NCI-H2107 treated with DMSO at 0.1 percent for 48 hours (cell line): Measurements from ENCODE around the gene PSTPIP1.

ENCODE experiments used
- DNase-seq: peaks from one replicate; lab custom pipeline; 2025; ENCODE audit not compliant: unreplicated experiment; lab: John Stamatoyannopoulos, UW

The PSTPIP1 gene

DNA sequence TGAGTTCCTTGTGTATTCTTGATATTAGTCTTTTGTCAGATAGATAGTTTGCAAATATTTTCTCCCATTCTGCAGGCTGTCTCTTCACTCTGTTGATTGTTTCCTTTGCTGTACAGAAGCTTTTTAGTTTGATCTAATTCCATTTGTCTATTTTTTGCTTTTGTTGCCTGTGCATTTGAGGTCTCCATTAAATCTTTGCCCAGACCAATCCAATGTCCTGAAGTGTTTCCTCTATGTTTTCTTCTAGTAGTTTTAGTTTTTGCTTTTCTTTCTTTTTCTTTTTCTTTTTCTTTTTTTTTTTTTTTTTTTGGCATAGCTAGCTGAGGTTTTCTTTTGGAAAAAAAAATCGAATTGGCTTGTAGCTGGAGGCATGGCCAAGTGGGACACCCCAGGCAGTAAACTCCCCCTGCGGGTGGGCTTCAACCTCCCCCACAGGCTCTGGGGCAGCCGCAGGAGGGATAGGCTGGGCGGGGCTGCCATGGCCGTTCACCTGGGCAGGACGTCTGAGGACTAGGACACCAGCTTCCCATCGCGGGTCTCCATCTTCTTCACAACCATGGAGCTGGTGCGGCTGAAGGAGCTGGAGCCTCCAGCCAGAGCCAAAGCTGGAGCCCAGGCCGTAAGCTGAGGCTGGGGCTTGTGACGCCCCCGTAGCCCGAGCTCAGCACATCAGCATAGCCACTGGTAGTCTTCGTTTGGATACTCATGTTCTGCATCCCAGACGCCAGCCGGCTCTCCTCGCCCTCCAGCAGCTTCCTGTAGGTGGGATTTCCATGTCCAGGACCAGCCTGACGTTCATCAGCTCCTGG is 16.2 kb upstream of the PSTPIP1 start:
- DNase-seq = no peak

DNA sequence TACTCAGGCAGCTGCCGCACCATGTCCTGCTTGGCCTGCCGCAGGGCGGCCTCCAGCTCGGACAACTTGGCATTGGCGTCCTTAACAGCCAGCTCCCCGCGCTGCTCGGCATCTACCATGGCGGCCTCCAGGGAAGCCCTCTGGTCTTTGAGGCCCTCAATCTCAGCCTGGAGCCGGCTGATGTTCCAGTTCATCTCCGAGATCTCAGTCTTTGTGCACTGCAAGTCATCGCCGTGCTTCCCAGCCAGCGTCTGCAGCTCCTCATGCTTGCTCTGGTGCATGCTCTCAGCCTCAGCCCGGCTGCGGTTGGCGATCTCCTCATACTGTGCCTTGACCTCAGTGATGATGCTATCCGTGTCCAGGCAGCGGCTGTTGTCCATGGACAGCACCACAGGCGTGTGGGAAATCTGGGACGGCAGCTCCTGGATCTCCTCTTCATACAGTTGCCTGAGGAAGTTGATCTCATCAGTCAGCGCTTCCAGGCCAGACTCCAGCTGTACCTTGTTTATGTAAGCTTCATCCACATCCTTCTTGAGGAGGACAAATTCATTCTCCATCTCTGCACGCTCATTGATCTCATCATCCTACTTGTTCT is 15.5 kb upstream of the PSTPIP1 start:
- no peak for DNase-seq

DNA sequence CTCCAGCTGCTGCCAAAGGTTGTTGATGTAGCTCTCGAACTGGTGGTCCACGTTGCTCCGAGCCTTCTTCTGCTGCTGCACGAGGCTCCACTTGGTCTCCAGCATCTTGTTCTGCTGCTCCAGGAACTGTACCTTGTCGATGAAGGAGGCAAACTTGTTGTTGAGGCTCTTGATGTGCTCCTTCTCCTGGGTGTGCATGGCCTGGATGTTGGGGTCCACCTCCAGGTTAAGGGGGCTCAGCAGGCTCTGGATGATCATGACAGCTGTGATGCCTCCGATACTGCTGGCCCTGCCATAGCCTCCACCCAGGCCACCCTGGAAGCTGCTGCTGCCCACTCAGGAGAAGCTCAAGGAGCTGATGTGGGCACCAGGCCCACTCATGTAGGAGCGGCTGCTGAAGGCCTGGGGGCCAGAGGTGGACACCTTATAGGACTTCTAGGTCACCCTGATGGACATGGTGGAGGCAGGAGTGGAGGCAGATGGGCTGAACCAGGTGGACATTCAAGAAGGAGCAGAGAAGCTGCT is 14.9 kb upstream of the PSTPIP1 start:
- no peak for DNase-seq

DNA sequence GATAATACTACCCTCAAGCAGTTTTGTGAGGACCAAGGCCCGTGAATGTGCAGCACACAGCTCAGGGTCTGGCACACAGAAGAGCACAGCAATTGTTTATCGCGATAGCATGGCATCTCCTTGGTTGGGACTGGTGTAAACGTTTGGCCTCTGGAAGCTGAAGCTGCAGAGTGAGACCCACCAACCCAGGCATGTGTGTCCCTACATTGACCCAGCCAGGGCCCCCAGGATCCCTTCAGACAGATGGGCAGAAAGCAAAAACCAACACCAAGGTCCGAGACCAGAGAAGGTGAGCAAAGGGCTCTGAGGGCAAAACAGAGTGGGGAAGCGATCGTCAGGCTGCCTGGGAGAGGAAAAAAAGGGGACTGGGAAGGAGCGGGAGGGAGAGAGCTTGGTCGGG is 12.6 kb upstream of the PSTPIP1 start:
- no peak for DNase-seq

DNA sequence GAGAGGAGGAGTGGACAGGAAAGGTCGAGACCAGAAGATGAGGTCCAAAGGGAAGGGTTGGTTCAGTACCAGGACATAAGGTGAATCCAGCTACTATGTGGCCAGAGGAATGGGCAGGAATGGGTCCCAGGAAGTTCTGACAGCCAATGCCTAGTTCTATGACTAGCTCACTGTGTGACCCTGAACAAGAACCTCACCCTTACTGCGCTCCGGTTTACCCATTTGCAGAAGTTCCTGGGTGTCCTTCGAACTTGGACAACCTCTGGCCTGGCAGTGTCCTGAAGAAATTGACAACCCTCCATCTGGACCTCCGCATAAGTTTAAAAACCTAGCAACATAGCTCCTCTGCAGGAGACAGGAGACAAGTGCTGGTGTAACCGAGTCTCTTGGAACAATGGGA is 12.2 kb upstream of the PSTPIP1 start:
- no peak for DNase-seq

DNA sequence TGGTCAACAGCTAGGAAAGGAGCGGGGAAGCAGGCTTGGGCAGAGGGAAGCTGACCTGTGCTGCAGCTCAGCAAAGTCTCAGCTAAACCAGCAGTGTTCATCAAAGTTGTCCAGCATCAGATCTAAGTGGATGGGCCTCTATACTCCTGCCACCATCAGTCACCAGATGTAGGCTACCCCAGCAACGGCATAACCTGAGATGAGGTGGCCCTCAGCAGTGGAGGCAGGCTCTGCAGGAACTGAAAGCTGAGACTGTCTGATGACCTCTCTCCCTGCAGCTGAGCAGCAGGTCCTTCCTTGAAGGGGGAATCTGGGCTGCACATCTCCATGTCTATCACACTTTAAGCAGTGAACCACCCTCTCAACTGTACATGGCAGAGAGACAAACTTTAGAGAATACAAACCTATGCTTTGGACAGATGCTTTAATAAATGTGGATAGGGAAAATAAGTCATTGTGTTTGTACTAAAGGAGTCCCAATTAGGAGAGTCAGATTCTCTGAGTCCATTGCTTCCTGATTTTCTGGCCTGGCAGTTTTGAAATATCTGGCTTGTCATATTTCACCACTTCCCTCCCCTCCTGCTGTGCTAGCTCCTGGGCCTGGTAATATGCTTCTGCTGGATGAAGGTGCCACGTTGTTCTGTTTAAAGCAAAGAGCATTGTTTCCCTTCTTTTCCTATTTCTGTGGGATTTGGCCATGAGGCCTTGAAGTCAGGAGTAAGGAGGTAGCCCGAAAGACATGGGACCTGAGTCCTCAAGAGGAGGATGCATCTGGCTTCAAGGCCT is 11.1 kb upstream of the PSTPIP1 start:
- DNase-seq = no peak

DNA sequence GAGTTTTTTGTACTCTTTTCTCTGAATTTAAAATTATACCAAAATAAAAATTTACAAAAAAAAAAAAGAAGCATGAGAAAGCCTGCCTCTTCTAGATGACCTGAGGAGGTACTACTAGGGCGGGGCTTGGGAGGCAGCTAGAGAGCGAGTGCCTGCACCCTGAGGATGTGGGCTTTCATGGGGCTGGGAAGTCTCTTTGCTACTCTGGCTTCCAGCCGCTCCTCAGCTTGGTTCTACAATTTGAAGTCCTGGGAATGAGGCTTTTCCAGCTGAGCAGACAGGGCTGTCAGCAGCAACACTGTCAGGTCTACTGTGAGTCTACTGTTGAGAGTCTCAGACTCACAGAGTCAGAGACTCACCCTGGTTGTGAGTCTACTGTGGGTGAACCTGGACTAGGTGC is 8.2 kb upstream of the PSTPIP1 start:
- no peak for DNase-seq

DNA sequence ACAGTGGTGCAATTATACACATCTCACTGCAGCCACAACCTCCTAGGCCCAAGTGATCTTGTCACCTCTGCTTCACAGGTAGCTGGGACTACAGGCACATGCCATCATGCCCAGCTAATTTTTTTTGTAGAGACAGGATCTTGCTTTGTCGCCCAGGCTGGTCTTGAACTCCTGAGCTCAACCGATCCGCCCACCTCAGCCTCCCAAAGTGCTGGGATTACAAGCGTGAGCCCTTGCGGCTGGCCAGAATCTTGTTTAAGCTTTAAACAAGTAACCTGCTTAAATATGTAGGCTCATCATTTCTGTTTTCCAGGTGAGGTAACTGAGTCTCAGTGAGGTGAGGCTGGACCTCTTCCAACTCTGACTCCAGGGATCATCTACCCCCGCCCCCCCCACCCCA is 7.7 kb upstream of the PSTPIP1 start:
- DNase-seq = no peak

DNA sequence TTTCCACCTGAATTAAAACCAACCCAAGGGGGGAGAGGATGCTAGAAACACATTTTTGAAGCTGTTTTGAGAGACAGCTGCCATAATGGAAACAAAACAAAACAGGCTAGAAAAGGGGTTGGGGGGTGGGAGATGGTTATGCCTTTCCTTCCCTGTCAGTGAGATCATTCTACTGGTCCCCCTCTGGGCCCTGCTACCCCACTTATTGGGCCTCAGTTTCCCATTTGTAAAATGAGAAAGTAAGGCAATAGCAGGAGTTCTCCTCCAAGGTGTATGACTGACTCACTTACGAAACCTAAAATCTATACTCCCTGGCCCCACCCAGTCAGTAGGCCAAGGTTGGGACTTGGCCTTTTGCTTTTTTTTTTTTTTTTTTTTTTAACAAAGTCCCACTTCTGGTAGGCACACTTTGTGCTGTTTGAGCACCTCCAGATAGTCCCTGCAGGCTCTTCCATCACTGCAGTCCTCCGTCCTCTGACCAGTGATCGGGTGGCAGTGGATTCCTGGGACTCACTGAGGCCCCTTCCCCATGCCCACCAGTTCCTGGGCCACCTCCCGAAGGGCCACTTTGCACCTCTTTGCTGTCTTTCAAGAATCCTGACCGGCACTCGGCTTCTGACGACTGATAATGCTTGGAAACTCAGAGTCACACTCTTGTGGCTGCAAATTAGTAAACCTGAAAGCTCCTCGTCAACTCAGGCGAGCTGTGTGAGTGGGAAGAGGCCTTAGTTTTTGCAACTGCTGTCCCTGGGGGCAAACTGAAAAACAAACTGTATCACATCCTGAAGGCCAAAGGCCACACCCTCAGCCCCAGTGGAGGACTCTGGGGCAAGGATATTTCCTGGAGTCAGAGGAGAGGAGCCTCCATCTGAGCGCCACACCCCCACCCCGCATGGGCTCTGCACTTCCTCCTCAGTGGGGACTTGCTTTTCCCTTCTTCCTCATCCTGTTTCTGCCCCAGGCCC is 6.7 kb upstream of the PSTPIP1 start:
- no peak for DNase-seq

DNA sequence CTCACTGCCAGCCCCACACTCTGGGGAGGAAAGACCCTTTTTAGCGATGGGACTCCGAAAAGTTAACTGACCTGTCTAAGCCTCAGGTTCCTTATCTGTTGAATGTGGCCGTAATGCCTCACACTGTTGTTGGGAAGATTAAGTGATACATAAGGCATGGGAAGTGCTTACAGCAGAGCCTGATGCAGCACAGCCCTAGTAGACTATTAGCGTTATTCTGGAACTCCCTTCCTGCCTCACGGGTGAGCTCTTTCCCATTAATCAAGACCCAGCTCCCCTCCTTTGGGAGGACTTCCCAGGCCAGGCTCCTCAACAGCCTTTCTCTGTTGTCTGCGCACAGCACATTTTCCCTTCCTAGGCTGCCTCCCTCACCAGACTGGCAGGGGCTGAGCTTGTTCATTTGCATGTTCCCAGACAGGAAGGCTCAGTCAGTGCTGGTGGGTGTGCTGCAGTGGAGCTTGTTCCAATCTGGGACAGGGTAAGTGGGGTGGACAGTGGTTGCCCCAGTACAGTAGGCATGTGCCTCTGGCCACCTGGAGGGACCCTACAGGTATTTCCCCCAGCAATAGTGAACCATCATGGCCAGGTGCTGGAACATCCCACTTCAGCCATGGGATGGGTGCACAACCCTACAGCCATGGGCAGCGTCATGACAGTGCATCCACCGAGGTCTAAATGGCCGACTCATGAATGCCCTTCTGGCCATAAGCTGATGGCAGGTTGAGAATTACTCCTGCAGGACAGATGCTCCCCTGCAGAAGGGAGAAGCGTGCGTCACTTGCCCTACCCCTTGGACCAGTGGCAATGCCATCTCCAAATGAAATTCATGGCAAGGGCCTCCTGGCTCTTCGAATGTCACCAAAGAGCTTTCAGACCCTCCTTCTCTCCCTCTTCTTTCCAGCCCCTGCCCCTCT is 5.8 kb upstream of the PSTPIP1 start:
- DNase-seq = no peak

DNA sequence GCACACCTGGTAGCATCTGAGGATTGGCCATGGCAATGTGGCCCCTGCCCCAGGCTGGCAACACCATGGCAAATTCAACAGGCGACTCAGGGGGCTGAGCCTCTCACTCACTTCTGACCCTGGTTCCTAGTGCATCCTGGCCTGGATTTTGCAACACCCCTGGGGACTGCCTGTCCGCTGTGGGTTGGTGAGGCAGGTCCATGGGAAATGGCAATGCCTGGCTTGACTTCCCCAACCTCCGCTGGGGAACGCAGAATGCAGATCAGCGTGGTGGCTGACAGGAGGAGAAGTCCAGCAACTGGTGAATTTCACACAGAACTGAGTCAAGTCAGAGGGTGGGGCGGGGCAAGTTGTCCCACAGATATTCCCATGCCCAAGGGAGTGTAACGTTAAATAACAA is 3.9 kb upstream of the PSTPIP1 start:
- no peak for DNase-seq

DNA sequence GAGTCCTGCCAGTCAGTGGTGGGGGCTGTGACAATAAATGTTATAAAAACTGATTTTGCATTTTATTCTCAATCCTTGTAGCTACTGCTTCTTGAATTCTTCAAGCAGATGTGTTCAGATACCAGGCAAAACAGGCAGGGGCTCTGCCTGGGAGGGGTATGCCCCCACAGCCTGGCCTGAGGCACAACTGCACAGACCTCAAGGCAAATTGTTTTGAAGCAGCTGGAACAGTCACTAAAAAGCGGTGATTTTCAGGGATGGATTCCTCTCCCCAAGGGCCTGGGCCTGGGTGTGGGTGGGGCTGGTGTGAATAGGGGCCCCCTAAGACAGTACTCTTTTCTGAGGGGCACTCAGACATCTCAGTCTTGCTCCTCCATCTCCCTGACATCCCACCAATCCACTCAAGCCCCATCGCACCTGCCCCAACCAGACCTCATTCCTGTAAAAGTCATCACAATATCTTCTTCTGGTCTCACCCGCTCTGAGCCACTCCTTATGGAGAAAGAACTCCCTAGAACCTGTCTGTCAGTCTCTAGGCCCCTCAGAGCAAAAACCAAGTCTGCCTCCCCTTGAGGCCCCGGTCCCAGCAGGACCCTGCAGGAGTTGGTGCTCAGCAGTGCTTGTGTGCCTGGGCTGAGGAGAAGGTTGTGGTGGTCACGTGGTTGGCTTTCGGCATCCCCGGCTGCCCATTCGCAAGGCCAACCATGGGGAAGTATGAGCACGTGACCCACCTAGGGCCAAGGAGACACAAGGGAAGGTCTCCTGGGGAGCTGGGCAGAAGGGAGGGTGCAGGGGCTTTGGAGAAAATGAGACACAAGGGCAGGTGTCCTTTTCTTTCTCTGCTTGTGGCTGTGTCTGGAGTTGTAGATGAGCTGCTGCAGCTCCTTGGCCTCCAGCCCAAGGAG is 2.9 kb upstream of the PSTPIP1 start:
- DNase-seq = no peak

DNA sequence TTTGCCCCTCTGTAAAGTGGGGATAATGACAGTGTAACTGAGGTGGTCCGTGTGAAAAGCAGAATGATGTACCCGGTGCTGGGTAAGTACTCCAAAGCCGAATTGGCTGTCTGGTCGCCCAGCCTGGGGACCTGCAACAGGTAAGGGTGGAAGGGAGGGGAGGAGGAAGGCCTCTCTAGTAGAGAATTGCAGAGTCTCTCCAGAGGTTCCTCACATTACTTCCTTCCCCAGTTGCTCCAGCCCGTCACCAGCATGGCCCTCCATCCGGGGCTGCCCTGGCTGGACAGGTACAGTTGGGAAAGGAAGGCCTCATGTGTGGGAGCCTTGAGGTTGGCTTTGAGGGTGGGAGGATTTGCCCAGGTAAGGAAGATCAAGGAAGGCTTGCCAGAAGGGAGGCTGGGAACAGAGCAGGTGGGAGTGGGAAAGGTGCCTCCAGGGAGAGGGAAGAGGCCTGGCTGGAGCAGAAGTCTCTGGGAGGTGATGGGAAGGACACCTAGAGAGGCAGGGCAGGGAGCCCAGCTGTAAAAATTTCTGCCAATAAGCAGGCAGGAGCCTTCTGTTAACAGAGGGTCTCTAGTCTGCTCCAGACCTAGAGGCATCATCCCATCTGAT is 1.7 kb upstream of the PSTPIP1 start:
- DNase-seq = no peak

DNA sequence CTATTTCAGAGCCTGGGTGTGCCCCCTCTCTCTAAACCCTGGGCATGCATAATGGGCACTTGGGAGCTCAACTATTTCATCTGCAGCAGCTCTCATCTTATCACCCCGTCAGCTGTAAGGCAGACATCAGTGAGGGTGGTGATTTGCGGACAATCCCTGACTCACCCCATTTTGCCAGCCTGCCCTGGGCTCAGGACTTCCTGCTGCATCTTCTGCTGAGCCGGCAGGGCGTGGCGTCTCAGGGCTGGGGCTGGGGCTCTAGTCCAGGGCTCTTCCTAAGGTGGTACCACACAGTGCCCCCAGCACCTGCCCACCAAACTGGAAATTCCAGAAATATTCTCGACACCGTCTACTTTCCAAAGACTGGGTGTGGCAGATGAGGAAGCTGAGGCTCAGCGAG is 925 bp upstream of the PSTPIP1 start:
- no peak for DNase-seq

DNA sequence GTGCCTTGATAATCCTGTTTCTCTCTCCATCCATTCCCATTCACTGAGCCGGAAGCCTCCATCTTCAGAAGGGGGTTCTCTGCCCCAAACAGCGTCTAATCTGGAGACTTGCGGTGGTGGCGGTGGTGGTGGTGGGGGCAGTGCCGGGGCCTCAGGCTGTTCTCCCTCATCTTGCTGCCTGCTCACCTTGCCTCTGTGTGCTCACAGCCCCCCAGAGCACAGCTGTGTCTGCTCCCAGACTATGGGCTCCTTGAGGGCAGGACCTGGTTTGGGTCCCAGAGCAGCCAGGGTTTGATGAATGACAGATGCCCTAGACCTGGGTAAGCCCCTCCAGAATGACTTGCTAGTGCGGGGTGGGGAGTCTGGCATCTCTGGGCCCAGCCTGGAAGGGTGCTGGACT is 430 bp upstream of the PSTPIP1 start:
- no peak for DNase-seq

DNA sequence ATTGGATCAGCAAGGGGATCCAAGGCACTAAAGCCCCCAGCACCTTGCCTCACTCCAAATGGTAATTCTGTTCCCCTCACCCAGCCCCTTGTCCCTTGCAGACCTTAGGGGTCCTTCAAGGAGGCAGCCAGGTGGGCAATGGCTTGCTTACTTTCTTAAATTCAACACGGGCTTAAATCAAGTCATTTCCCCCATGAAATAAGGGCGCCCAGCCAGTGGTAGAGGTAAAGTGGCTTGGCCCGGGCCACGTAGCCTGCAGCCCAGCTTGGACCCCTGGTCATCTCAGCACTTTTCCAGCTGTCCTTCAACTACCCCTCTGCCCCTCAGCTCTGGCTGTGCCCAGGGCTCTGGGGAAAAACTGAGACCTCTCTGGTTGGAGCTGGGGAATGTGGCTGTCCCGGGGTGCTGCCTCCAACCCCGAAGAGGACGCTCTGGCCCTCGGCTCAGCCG is 1.2 kb downstream of the PSTPIP1 start:
- no peak for DNase-seq

DNA sequence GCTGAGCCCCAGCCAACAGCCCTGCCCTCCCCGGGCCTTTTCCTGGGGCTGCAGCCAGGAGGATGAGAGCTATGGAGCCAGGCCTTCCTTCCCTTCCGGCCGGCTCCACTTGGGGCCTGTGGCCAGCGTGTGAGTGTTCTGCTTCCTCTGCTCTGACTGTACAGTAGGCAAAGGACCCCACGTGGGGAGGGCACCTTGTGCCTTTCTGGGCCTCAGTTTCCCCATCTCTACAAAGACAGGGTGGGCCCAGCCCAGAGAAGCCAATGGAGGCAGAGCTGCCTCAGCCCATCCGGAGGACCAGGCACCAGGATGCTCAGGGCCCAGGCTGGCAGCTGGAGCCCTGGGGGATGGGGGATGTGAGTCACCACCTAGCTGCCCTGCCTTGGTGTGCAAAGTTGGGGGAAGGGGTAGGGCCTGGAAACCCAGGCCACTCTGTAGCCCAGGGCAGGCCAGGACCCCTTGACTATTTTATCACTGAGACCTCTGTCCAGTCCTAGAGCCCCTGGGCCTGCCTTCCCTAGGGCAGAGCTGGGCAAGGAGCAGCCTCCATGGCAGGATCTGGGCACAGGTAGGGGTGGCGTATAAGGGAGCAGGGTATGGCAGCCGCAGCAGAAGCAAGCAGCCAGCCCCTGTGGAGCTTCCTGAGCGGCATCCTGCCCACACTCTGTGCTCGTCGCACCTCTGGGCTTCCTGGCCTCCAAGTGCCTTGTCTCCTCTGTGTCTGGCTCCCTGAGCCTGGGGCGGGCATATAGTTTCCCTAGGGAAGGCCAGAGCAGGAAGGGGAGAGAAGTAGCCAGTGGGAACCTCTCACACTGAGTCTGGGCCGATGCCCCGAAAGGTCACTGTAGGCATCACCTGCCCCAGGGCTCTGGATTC is 1.8 kb downstream of the PSTPIP1 start:
- DNase-seq = no peak
